ENCODE measurements around the gene SMIM23. TPM values are rescaled to one million over a fixed set of nuclear protein-coding genes. Genes with fewer than 3 reads are reported as not detected.

SMIM23 gene
- total RNA-seq, 1 experiment from 2014 or later, result not detected

- Histone ChIP-seq H3K4me3 (ENCODE audit: low read depth in 2 of 2, low read length in 2 of 2) (no peak overlapping the region), H3K36me3 (ENCODE audit: control insufficient read depth, insufficient read depth, low read length) (no peaks in the 10 kb centered on the region), H3K27me3 (ENCODE audit: control insufficient read depth, insufficient read depth, low read length) (peaks cover 12% of the 10 kb centered on the region), H3K9me3 (ENCODE audit: control insufficient read depth, insufficient read depth, low read depth, low read length) (no peaks in the 10 kb centered on the region), H3K27ac (ENCODE audit: low read length) (no peak overlapping the region), H3K4me1 (ENCODE audit: control insufficient read depth, insufficient read depth, low read length) (no peaks in the 10 kb centered on the region)
- intact Hi-C loops (cut with micrococcal nuclease; ENCODE audit: unreplicated experiment), result no loop called here
- TF ChIP-seq SIN3A (IDR thresholded peaks at IDR 0.05; ENCODE audit: borderline replicate concordance, insufficient read depth, low read depth, low read length) (no peak), TCF7L2 (IDR thresholded peaks at IDR 0.05; ENCODE audit: low read depth, low read length) (no peak), REST (IDR thresholded peaks at IDR 0.05; ENCODE audit: insufficient read depth in 1 of 2, low read depth in 2 of 2, low read length in 1 of 2) (no peak), CTCF (IDR thresholded peaks at IDR 0.05) (no peak), POLR2AphosphoS5 (IDR thresholded peaks at IDR 0.05; ENCODE audit: low read depth, low read length) (no peak)
- in situ Hi-C loops (cut with HindIII; ENCODE audit: low pct_unique_long_range_greater_than_20kb, low sequenced_read_pairs), result no loop called here
- ChIA-PET CTCF (no interaction called here), POLR2A (no interaction called here)
- BruUV-seq (replicated peaks), result no TSS peak
- ATAC-seq (no peak), DNase-seq (ENCODE audit: low read depth, low spot score) (no peak)
Observed at GRCh38 chr5:171808453-171808852, 22.8 kb downstream of the SMIM23 start.

- ATAC-seq, result no peak
- BruUV-seq (replicated peaks), result no TSS peak
- no peaks in the 10 kb centered on the region for H3K4me1 ChIP-seq (ENCODE audit: control insufficient read depth, insufficient read depth, low read length)
- intact Hi-C loops (cut with micrococcal nuclease; ENCODE audit: unreplicated experiment) (no loop called here), in situ Hi-C loops (cut with HindIII; ENCODE audit: low pct_unique_long_range_greater_than_20kb, low sequenced_read_pairs) (no loop called here)
- POLR2A ChIA-PET, result no interaction called here
- CTCF ChIA-PET, result no interaction called here
- no peak for DNase-seq (ENCODE audit: low read depth, low spot score)
- H3K36me3 ChIP-seq (ENCODE audit: control insufficient read depth, insufficient read depth, low read length), result no peaks in the 10 kb centered on the region
- no peak overlapping the region for H3K4me3 ChIP-seq (ENCODE audit: low read depth in 2 of 2, low read length in 2 of 2)
- no peaks in the 10 kb centered on the region for H3K9me3 ChIP-seq (ENCODE audit: control insufficient read depth, insufficient read depth, low read depth, low read length)
- TF ChIP-seq SIN3A (IDR thresholded peaks at IDR 0.05; ENCODE audit: borderline replicate concordance, insufficient read depth, low read depth, low read length), result no peak
- TF ChIP-seq TCF7L2 (IDR thresholded peaks at IDR 0.05; ENCODE audit: low read depth, low read length), result no peak
- TF ChIP-seq REST (IDR thresholded peaks at IDR 0.05; ENCODE audit: insufficient read depth in 1 of 2, low read depth in 2 of 2, low read length in 1 of 2), result no peak
- TF ChIP-seq CTCF (IDR thresholded peaks at IDR 0.05), result no peak
- no peak for TF ChIP-seq POLR2AphosphoS5 (IDR thresholded peaks at IDR 0.05; ENCODE audit: low read depth, low read length)
- no peak overlapping the region for H3K27ac ChIP-seq (ENCODE audit: low read length)
- H3K27me3 ChIP-seq (ENCODE audit: control insufficient read depth, insufficient read depth, low read length), result peaks cover 9% of the 10 kb centered on the region
Observed at GRCh38 chr5:171808951-171809350, 23.3 kb downstream of the SMIM23 start.
